Adipocyte (in vitro differentiated cells): Measurements from ENCODE around the gene SMIM11.
"Not testable (repeated sequence)": the region's sequence is repeated elsewhere in the genome, so short reads cannot be mapped to it uniquely, and the experiment has no call there.

Source experiments
- DNase-seq: peaks from one replicate; pipeline ENCODE4 v3.0.0-alpha.2; 2015; ENCODE audit warnings: low read depth
- H3K27me3 ChIP-seq: replicated peaks from 2 replicates; pipeline ENCODE4 v1.7.0; 2013; ENCODE audit warnings: mild to moderate bottlenecking, low read length, moderate library complexity; ENCODE audit not compliant: control insufficient read depth, insufficient read depth
- H3K36me3 ChIP-seq: 2 replicates; pipeline ENCODE4 v1.7.0; 2013; ENCODE audit warnings: low read length, mild to moderate bottlenecking, moderate library complexity; ENCODE audit not compliant: control insufficient read depth, insufficient read depth, severe bottlenecking
- H3K4me1 ChIP-seq: 2 replicates; pipeline ENCODE4 v1.7.0; 2013; ENCODE audit warnings: mild to moderate bottlenecking, low read length, moderate library complexity; ENCODE audit not compliant: control insufficient read depth, insufficient read depth
- H3K4me3 ChIP-seq: 2 replicates; pipeline ENCODE4 v1.7.0; 2013; ENCODE audit warnings: mild to moderate bottlenecking, low read length, moderate library complexity
- H3K9ac ChIP-seq: 2 replicates; pipeline ENCODE4 v1.7.0; 2013; ENCODE audit warnings: mild to moderate bottlenecking, low read length, moderate library complexity
- H3K9me3 ChIP-seq: 2 replicates; pipeline ENCODE4 v1.7.0; 2013; ENCODE audit warnings: mild to moderate bottlenecking, low read length, moderate library complexity; ENCODE audit not compliant: control insufficient read depth

The SMIM11 gene

GRCh38 chr21:34427339-34427738 is 52.0 kb downstream of the SMIM11 start:
- H3K4me1 ChIP-seq, H3K9me3 ChIP-seq, H3K27me3 ChIP-seq, H3K36me3 ChIP-seq, H3K9ac ChIP-seq, H3K4me3 ChIP-seq, DNase-seq: not testable (repeated sequence)

GRCh38 chr21:34428441-34428840 is 53.1 kb downstream of the SMIM11 start:
- not testable (repeated sequence) for H3K9me3 ChIP-seq, H3K9ac ChIP-seq, DNase-seq, H3K27me3 ChIP-seq, H3K4me3 ChIP-seq, H3K4me1 ChIP-seq, H3K36me3 ChIP-seq

- DNase-seq, H3K27me3 ChIP-seq, H3K9ac ChIP-seq, H3K9me3 ChIP-seq, H3K36me3 ChIP-seq, H3K4me3 ChIP-seq, H3K4me1 ChIP-seq: not testable (repeated sequence)
These were observed 54.4 kb downstream of the SMIM11 start for GRCh38 chr21:34429710-34430109.
